HG03135 (cell line): Measurements from ENCODE around the gene CLIP3.
"Not testable (repeated sequence)": the region's sequence is repeated elsewhere in the genome, so short reads cannot be mapped to it uniquely, and the experiment has no call there.

Experiments
- ATAC-seq: cut with Tn5 transposase; IDR thresholded peaks from one replicate; pipeline ENCODE4 v1.9.1; 2021; ENCODE audit warnings: mild to moderate bottlenecking, moderate library complexity; ENCODE audit not compliant: unreplicated experiment

The CLIP3 gene

GRCh38 chr19:35983177-35983576 lies 49.5 kb downstream of the CLIP3 start:
- no peak for ATAC-seq

- not testable (repeated sequence) for ATAC-seq
Observed at GRCh38 chr19:35980997-35981396, 51.7 kb downstream of the CLIP3 start.

GRCh38 chr19:35978832-35979365 lies 53.8 kb downstream of the CLIP3 start:
- no peak for ATAC-seq

GRCh38 chr19:35978271-35978670 lies 54.4 kb downstream of the CLIP3 start:
- ATAC-seq: no peak

GRCh38 chr19:35977446-35978222 lies 55.0 kb downstream of the CLIP3 start:
- ATAC-seq: no peak

GRCh38 chr19:35975608-35976214 lies 57.0 kb downstream of the CLIP3 start:
- ATAC-seq: no peak

- no peak for ATAC-seq
Observed at GRCh38 chr19:35973487-35973886, 59.2 kb downstream of the CLIP3 start.

- ATAC-seq: no peak
Observed at GRCh38 chr19:35966771-35967170, 65.9 kb downstream of the CLIP3 start.
